DMS114 treated with DMSO at 0.1 percent for 48 hours (cell line): ENCODE data around the gene PPIL4.
"Not testable (repeated sequence)": the region's sequence is repeated elsewhere in the genome, so short reads cannot be mapped to it uniquely, and the experiment has no call there.

Experiments used
- DNase-seq: peaks from one replicate; lab custom pipeline; 2025; ENCODE audit not compliant: unreplicated experiment; lab: John Stamatoyannopoulos, UW

The PPIL4 gene

GRCh38 chr6:149534742-149535141 is 11.1 kb downstream of the PPIL4 start:
- DNase-seq: no peak

- DNase-seq: no peak
Observed at GRCh38 chr6:149529650-149530049, 16.2 kb downstream of the PPIL4 start.

GRCh38 chr6:149515494-149515893 is 30.3 kb downstream of the PPIL4 start:
- no peak for DNase-seq

- no peak for DNase-seq
Observed at GRCh38 chr6:149513915-149514314, 31.9 kb downstream of the PPIL4 start.

GRCh38 chr6:149510793-149511512 is 34.9 kb downstream of the PPIL4 start:
- no peak for DNase-seq

- no peak for DNase-seq
Observed at GRCh38 chr6:149508485-149508884, 37.4 kb downstream of the PPIL4 start.

- no peak for DNase-seq
Observed at GRCh38 chr6:149503872-149504271, 42.0 kb downstream of the PPIL4 start.

- no peak for DNase-seq
Observed at GRCh38 chr6:149503276-149503675, 42.6 kb downstream of the PPIL4 start.

GRCh38 chr6:149501768-149502167 is 44.1 kb downstream of the PPIL4 start:
- no peak for DNase-seq

GRCh38 chr6:149501201-149501600 is 44.6 kb downstream of the PPIL4 start:
- DNase-seq: no peak

GRCh38 chr6:149500096-149500495 is 45.7 kb downstream of the PPIL4 start:
- no peak for DNase-seq

- DNase-seq: no peak
Observed at GRCh38 chr6:149499066-149499465, 46.8 kb downstream of the PPIL4 start.

- no peak for DNase-seq
Observed at GRCh38 chr6:149497365-149497764, 48.5 kb downstream of the PPIL4 start.

- DNase-seq: not testable (repeated sequence)
Observed at GRCh38 chr6:149496597-149496996, 49.2 kb downstream of the PPIL4 start.

- not testable (repeated sequence) for DNase-seq
Observed at GRCh38 chr6:149495349-149496016, 50.4 kb downstream of the PPIL4 start.

- not testable (repeated sequence) for DNase-seq
Observed at GRCh38 chr6:149494810-149495209, 51.0 kb downstream of the PPIL4 start.

- no peak for DNase-seq
Observed at GRCh38 chr6:149493761-149494320, 52.0 kb downstream of the PPIL4 start.

- no peak for DNase-seq
Observed at GRCh38 chr6:149492798-149493343, 53.0 kb downstream of the PPIL4 start.

GRCh38 chr6:149489967-149490366 is 55.9 kb downstream of the PPIL4 start:
- no peak for DNase-seq

GRCh38 chr6:149488815-149489214 is 57.0 kb downstream of the PPIL4 start:
- DNase-seq: no peak

- DNase-seq: no peak
Observed at GRCh38 chr6:149487316-149487715, 58.5 kb downstream of the PPIL4 start.
